GM19328 (cell line): ENCODE data around the gene PSMC3.

Experiments
- ATAC-seq: cut with Tn5 transposase; IDR thresholded peaks from one replicate; pipeline ENCODE4 v1.9.1; 2021; ENCODE audit warnings: mild to moderate bottlenecking, moderate library complexity; ENCODE audit not compliant: unreplicated experiment

Gene PSMC3

DNA sequence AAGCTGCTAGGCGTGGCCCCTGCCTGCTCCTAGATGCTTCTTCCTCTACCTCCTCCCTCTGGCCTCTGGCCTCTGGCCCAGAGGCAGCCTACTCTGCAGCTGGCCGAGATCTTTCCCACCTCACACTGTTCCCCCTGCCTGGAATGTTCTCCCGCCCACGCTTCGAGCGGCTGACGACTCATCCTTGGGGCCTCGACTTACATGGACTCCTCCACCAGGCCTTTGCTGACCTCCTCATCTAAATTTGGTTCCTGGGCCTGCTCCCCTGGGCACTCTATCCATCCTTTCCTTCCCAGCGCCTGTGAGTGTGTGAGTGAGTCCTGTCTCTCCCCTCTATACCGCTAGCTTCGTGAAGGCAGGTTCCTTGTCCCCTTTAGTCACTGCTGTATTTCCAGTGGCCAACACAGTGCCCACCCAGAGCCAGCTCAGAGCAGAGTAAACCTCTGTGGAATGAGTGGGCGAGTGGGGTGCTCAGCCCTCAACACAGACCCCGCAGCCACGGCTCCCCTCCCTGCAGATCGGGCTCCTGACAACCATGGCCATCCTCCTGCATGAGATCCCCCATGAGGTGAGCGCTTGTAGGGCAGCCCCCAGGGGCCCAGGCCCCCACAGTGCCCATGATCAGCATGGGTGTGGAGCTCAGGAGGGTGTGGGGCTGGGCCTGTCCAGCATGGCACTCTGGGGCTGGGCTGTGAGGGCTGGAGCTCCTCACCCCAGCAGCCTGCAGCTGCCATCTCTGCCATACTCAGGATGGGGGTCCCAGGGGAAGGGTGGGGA lies 12.1 kb downstream of the PSMC3 start:
- no peak for ATAC-seq

DNA sequence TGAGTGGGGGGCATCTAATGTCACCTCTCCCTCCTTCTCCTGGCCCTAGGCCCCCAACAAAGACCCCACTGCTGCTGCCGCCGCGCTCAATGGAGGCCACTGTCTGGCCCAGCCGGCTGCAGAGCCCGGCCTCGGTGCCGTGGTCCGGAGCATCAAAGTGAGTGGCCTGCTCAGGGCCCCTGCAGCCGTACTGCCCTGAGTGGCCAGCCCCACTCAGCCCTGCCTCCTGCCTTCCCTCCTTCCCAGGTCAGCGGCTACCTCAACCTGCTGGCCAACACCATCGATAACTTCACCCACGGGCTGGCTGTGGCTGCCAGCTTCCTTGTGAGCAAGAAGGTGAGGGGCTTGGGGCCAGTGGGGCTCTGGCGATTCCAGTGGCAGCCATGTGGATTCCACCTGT lies 12.9 kb downstream of the PSMC3 start:
- ATAC-seq, result no peak

DNA sequence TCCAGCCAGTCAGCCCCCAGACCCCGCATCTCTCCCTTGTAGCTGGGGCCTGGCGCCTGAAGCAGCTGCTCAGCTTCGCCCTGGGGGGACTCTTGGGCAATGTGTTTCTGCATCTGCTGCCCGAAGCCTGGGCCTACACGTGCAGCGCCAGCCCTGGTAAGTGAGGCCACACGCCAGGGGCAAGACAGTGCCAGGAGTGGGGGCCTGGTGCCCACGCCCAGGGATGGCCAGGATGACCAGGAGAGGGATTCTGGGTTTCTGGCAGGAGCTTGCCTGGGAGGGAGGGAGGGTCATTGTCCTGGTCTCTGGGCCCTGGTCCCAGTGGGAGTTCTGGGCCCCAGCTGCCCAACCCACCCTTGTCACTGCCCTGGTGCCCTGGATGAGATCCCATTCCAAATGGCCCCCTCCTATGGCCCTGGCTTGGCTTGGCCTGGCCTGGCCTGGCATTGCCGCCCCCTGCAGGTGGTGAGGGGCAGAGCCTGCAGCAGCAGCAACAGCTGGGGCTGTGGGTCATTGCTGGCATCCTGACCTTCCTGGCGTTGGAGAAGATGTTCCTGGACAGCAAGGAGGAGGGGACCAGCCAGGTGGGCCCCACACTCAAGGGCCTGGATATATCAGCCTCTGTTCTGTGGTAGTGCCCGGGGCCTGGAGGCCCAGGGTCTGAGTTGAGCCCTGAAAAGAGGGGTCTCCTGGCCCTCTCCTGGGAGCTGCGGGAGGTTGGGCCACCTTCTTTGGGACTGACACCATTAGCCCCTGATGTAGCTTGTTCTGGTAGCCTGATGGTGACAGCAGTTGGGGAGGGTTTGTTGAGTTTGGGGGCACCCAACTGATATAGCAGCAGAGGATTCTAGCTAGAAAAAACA lies 14.1 kb downstream of the PSMC3 start:
- ATAC-seq, result no peak

DNA sequence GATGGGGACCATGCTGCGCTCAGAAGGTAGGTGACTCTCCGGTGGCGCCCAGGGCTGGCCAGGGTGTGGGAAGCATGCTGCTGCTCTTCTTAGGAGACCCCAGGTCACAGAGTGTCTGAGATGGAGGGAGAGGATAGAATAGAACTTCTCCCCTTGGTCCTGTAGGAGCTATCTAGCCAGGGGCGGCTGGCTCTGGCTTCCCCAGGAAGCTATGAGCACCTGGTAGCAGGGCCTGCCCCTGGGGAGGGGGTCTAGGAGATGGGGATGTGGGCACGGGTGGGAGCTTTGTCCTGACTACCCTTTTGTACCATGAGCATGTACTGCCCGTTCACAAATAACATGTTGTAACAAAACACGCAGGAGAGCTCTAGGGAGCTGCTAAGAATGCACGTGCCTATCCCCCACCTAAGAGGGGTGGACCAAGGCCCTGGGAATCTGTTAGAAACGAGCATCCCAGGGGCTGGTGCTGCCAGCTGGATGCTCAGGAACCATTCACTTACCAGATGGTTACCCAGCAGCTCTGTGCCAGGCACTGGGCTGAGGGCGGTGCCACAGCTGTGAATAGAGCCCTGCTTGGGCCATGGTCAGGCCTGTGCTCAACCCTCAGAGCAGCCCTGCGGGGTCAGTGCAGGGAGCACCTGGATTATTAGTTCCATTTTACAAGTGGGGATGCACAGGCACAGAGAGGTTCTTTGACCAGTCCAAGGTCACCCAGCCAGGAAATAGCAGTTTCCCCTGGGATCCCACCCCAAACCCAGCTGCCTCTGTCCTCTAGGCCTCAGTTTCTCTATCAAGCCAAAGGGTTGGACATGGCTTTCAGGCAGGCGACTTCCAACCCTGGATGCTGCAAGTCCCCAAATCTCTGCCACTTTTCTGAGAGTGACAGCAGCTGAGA lies 15.6 kb downstream of the PSMC3 start:
- ATAC-seq, result no peak

DNA sequence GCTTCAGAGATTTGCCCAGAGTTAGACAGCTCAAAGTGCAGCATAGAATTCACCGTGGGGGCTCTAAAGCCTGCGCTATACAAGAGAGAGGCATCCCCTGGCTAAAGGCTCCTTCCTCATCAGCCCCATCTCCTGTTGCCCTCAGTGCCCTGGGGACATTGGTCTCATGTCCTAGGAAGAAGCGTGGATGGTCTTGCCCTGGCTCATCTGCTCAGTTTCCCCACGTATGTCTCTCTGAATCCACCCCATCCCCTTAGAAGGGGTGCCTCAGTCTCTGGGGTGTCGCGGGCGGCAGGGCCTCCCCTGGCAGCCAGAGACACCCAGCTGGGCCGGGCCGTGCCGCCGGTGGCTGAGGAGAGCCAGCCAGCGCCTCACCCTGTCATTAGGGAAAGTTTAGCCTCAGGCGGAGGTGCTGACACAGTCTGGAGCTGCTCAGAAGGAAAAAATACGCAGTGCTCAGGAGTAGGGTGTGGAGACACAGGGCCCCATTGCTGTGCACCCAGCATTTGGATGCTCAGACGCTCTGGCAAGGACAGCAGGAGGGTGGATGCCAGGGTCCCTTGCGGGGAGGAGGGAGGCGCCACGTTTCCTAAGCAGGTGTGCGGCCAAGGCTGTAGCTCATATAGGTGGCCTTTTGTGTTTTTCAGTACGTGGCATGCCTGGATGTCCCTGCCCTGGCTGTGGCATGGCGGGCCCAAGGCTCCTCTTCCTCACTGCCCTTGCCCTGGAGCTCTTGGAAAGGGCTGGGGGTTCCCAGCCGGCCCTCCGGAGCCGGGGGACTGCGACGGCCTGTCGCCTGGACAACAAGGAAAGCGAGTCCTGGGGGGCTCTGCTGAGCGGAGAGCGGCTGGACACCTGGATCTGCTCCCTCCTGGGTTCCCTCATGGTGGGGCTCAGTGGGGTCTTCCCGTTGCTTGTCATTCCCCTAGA lies 16.5 kb downstream of the PSMC3 start:
- no peak for ATAC-seq

DNA sequence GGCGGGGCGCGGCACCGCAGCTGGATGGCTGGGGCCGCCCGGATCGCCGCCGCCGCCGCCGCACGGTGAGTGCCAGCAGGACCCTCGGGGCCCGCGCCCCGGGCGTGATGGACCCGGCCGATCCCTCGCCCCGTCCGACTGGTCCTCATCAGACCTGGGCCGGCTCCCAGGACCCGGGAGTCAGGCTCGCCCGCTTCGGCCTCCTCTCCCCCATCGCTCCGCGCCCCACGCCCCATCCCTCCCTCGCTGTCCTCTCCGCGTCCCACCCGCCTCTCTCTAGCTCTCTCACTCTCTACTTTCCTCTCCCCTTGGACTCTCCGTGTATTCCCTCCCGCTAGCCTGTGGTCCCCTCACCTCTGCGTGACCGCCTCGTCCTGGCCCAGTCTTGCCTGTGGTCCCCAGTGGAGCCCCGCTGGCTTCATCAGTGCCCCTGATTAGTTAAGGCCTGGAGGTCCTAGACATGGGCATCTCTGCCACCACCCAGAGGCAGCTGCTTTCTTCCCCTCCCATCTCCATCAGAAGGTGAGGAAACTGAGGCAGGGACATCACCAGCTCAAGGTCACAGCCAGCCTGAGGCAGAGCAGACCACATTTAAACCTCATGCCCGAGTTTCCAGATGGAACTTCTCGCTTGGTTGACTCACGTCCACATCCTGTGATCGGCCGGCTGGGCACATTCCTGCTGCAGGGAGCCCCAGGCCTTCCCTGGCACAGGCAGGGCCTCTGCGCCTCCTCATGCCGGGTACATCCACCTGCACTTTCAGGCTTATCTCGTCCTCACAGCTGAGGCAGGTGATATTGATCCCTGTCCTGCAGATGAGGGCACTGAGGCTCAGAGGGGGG lies 17.4 kb downstream of the PSMC3 start:
- ATAC-seq, result no peak

DNA sequence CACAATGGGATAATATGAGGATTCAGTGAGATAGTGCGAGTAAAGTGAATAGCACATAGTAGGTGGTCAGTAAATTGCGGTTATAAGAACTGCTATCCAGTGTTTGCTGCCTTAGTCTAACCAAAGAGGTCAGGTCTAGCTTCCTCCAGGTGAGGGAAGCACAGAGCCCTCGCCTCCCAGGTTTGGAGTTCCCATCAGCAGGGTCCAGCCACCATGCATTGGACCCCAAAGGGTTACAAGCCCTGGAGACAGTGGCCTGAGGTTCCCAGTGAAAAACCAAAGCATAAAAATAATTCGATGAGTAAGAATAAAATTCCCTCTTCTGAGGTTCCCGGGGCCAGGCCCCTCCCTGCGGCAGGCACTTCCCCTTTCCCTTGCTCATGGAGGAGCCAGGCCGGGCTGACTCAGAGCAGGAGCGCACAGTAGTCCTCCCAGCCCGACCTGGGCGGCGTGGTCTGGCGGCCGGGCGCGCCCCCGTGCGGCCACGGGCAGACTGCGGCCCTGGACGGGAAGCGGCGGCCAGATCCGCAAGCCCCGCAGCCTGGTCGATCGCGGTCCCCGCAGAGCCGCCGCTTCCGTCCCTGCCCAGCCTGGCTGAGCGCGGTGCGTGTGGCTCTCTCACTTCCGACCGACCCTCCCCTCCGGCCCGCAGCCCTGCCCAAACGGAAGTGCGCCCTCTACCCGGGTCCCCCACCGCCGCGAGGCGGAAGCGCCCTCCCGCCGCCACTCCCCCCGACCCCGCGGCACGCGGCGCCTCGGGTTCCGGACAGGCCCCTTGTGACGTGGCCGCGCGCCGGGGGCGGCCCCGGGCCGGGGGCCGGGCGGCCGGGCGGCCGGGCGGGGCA lies 18.3 kb downstream of the PSMC3 start, which contains the start of gene SLC39A13:
Gene SLC39A13, plus strand, starts transcription at position 845 of the 845 bp plus-strand sequence. CDS start 1,505 bp downstream, outside the sequence.
- ATAC-seq, result peak; percentile 87

DNA sequence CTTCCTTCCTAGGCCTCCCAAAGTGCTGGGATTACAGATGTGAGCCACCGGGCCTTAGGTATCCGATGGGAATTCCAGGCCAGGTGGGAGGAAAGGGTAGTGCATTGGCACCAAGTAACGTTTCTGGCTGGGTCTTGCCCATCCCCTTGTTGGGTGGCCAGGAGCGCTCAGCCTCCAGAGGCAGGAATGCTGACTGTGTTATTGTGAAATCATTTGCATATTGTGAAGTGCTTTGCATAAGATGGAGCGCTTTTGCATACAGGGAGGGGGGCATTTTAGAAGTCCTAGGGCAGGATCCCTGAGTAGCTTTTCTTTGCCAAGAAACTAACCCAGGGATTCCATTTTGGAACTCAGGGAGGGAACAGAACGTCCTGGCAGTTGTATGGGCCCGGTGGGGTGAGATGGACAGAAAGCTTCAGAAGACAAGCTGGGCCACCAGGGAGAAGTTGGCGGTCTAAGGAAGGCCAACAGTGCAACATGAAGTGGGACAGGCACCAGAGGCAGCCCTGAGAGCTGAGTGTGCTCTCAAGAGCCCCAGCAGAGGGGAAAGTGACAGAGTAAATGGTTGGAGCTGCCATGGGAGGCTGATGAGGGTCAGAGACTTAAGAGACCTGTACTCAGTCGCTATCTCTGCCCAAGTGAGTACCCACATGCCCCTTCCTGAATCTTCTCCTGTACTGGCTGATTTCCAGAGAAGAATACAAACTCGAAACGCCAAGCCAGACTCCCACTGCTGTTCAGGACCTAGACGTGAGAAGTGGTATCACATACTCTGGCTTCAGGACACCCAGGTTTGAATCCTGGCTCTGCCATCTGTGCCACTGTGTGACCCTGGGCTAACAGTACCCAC lies 19.1 kb downstream of the PSMC3 start:
- no peak for ATAC-seq

DNA sequence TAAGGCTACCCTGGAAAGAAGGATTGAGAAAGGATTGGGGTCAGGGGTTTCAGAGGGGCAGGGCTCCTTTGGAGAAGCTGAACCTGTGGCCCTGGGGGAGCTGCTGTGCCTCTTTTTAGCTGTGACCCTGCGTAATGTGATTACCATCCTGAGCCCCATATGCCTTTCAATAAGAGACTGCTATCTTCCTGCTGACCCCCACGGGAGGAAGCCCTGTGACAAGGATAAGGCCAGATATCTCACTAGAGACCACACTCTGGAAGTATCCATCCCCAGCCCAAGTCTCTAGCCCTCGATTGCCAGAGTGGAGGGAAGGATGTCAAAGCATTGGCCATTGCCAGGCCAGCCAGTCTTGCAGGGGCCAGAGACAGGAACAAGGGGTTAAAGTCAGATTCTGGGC lies 22.7 kb downstream of the PSMC3 start:
- ATAC-seq, result no peak

DNA sequence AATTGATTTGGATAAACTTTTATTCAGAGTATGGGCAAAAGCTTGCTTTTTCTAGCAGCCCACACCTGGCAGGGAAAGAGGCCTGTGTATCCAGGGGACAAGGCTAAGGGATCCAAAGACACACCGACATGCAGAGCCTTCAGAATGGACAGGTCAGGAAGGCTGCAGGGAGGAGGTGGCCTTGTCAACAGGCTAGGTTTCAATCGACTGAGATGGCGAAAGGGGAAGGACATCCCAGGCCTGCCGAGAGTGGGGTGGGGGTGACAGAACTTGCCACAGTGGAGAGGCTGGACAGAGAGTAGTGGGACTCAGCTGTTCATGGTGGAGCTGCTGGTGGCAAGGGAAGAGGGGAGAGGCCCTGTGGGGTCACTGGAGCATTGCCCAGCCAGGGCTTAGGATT lies 23.1 kb downstream of the PSMC3 start:
- ATAC-seq, result no peak

DNA sequence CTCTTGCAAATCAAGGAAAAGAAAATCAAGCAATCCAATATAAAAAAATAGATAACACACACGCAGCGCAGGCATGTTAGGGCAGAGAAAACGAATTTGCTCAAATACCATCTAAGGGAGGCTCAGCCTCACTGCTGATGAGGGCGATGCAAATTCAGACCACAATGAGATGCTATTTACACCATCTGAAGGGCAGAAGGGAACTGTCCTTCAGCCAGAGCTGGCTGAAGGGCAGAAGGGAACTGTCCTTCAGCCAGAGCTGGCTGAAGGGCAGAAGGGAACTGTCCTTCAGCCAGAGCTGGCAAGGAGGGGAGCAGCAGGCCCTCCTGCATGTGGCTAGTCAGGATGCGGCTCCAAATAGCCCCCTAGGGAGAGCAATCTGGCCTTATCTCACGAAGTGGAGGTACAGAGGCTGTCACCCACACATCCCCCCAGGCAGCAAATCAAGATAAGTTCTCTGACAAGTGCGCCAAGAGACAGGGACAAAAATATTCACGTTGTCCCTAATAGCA lies 25.4 kb downstream of the PSMC3 start:
- ATAC-seq, result peak; percentile 55

DNA sequence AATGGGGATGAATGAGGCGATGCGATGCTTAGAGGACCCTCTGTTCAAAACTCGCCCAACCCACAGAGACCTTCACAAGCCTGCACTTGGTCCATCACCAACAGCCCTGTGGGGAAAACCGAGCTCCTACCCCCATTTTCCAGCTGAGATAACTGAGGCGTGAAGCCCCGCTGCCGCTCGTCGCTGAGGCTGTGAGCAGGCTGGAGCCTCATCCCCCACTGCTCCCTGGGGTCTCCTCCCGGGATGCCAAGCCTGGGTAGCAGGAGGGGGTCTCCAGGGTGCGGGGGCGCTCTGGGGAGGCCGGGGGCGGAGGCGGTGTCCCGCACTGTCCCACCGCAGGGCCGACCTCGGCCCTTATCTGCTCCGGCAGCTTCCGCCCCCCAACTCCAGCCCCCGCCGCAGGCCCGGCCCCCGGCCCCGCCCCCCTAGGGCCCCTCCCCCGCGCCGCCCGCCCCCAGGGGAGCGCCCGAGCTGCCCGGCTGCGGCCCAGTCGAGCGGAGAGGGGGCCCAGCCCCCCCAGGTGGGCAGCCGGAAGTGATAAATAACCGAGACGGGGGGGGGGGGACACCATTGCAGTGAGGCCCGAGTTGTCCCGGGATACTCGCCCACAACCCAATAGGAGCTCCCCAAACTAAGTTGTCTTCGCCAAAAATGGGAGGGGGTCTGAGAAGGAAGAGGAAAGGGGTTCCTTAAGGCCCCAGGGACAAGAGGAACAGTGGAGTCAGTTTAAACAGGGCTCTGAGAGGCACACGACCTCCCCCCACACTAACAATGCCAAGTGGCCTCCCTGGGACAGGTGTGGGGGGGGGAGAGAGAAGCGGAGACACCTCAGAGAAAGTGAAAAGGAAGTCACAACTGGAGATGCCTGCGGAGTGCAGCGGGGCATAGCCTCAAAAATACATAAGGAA lies 26.1 kb downstream of the PSMC3 start:
- peak; percentile 27 for ATAC-seq

DNA sequence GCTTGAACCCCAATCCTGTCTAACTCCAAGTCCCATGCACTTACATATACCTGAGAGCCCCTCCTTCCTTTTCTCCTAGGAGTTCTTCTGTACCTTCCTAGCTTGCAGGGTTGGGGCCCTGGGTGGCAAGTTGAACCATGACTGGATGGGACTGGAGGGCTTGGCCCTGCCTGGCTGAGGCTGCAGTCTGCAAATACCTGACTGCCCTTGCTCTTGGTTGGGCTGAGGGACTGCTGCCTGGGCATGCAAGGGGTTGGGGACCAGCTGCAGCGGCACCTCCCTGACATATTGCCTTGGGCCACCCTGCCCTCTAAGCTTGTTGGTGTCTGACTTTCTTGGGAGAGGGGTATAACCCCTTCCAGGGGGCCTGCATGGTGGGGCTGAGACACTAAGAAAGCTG lies 27.7 kb downstream of the PSMC3 start:
- no peak for ATAC-seq

DNA sequence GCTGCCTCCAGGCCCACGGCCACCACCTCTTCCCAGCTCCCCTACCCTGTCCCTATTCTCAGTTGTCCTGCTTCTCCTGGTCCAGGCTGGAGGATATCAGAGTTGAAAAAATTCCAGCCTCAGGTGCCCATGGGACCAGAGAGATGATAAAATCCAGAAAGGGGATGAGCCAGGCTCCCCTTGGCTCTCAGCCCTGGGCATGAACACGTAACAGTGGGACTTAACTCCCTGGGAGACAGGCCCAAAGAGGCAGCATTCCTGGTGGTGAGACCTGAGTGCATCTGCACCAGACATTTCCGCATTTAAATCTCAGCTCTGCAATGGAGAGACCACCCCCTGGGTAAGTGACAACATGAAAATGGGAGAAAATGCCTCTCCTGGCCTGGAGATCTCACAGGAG lies 28.2 kb downstream of the PSMC3 start:
- ATAC-seq, result no peak

DNA sequence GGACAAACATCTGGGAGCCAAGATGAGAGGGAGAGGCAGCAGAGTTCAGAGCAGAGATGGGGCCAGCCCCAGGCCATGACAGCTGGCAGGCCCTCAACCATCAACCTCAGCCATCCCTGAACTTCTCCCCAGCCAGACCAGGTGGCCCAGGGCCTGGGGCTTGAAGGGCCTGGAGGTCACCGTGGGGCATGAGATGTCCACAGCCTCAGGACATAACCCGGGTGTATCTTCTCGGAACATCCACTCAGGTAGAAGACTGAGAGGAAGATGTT lies 30.3 kb downstream of the PSMC3 start:
- ATAC-seq, result no peak
